DND-41 (cell line): ENCODE measurements around the gene KIF14.

Experiments used
- CTCF ChIP-seq: IDR thresholded peaks from 2 replicates; pipeline ENCODE4 v1.5.1; 2012; ENCODE audit warnings: borderline replicate concordance, low read length, moderate library complexity, mild to moderate bottlenecking; ENCODE audit not compliant: poor library complexity, severe bottlenecking; ENCODE audit errors: extremely low read depth
- EZH2 ChIP-seq: IDR thresholded peaks from 3 replicates; pipeline ENCODE4 v1.6.1; 2012; ENCODE audit warnings: borderline replicate concordance, low read depth, mild to moderate bottlenecking, moderate library complexity, low read length, inconsistent platforms; ENCODE audit not compliant: severe bottlenecking

GRCh38 chr1:200564319-200564718, 56.2 kb downstream of the KIF14 start:
- TF ChIP-seq EZH2 (no peak), CTCF (no peak)
